IPS-NIHi7 (cell line): ENCODE results near the gene SH3PXD2B.
"Not testable (repeated sequence)": the region's sequence is repeated elsewhere in the genome, so short reads cannot be mapped to it uniquely, and the experiment has no call there.

ENCODE experiments used
- DNase-seq: peaks from one replicate; pipeline ENCODE4 v3.0.0; 2012; ENCODE audit warnings: mixed read lengths; ENCODE audit errors: extremely low spot score

SH3PXD2B gene

GRCh38 chr5:172417983-172418630, 36.2 kb downstream of the SH3PXD2B start:
- DNase-seq, result no peak

- DNase-seq, result no peak
Measured at GRCh38 chr5:172417130-172417841, 37.0 kb downstream of the SH3PXD2B start.

- no peak for DNase-seq
Measured at GRCh38 chr5:172415362-172416275, 38.7 kb downstream of the SH3PXD2B start.

GRCh38 chr5:172414531-172415361, 39.6 kb downstream of the SH3PXD2B start:
- DNase-seq, result no peak

GRCh38 chr5:172413601-172414171, 40.6 kb downstream of the SH3PXD2B start:
- DNase-seq, result no peak

GRCh38 chr5:172412724-172413286, 41.5 kb downstream of the SH3PXD2B start:
- DNase-seq, result no peak

- no peak for DNase-seq
Measured at GRCh38 chr5:172411484-172412072, 42.7 kb downstream of the SH3PXD2B start.

GRCh38 chr5:172410662-172411483, 43.5 kb downstream of the SH3PXD2B start:
- DNase-seq, result no peak

- DNase-seq, result no peak
Measured at GRCh38 chr5:172410160-172410559, 44.2 kb downstream of the SH3PXD2B start.

- not testable (repeated sequence) for DNase-seq
Measured at GRCh38 chr5:172409477-172409876, 44.8 kb downstream of the SH3PXD2B start.

- DNase-seq, result no peak
Measured at GRCh38 chr5:172407822-172408221, 46.5 kb downstream of the SH3PXD2B start.

GRCh38 chr5:172407241-172407691, 47.1 kb downstream of the SH3PXD2B start:
- DNase-seq, result no peak

- DNase-seq, result no peak
Measured at GRCh38 chr5:172405226-172406107, 48.9 kb downstream of the SH3PXD2B start.

GRCh38 chr5:172404746-172405145, 49.6 kb downstream of the SH3PXD2B start:
- DNase-seq, result no peak

- no peak for DNase-seq
Measured at GRCh38 chr5:172403817-172404216, 50.5 kb downstream of the SH3PXD2B start.

GRCh38 chr5:172403189-172403796, 51.0 kb downstream of the SH3PXD2B start:
- no peak for DNase-seq

GRCh38 chr5:172402531-172403188, 51.7 kb downstream of the SH3PXD2B start:
- DNase-seq, result no peak
